HPDE6-E6E7 (cell line): ENCODE results near the gene LIMK2.
"Not testable (repeated sequence)": the region's sequence is repeated elsewhere in the genome, so short reads cannot be mapped to it uniquely, and the experiment has no call there.

Experiments
- DNase-seq: peaks from one replicate; pipeline ENCODE4 v3.0.0; 2011; ENCODE audit warnings: missing footprints; ENCODE audit errors: extremely low spot score

LIMK2 gene

DNA sequence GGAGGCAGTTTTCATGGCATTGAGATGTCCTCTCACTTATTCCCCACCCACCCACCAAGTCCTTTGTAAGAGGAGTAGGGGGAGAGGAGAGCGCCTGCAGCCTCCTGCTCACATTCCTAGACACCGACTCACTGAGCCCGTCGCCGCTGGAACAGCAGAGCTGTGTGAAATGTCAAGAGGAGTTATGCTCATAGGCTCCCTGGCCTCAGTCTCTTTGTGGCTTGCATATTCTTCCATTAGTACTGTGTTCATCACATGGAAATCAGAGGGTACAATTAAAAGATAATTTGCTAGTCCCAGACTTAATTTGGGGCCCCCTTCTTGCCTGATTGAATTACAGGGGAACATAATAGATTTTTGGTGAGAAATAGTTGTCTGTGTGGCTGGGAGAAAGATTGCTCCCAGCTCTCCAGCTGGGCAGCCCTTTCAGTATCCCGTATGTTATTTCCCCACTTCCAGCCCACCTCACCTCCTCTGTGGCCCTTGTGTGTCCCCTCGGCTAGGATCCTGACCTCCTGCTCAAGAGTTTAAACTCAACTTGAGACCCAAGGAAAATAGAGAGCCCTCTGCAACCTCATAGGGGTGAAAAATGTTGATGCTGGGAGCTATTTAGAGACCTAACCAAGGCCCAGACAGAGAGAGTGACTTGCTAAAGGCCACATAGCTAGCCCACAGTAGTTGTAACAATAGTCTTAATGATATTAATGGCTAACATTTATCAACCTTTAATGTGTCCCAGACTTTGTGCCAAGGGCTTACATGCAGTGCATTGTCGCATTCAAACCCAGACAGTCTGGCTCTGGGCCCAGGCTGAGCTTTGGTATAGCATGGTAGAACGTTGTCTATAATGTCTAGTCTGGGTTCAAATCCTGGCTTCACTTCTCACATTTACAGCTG lies 32.2 kb downstream of the LIMK2 start:
- no peak for DNase-seq

- no peak for DNase-seq
Observed at GRCh38 chr22:31244943-31245451, 32.9 kb downstream of the LIMK2 start.

- not testable (repeated sequence) for DNase-seq
Observed at GRCh38 chr22:31245998-31246397, 33.9 kb downstream of the LIMK2 start.

- no peak for DNase-seq
Observed at GRCh38 chr22:31246687-31247086, 34.6 kb downstream of the LIMK2 start.

- DNase-seq = no peak
Observed at GRCh38 chr22:31247726-31248125, 35.6 kb downstream of the LIMK2 start.

DNA sequence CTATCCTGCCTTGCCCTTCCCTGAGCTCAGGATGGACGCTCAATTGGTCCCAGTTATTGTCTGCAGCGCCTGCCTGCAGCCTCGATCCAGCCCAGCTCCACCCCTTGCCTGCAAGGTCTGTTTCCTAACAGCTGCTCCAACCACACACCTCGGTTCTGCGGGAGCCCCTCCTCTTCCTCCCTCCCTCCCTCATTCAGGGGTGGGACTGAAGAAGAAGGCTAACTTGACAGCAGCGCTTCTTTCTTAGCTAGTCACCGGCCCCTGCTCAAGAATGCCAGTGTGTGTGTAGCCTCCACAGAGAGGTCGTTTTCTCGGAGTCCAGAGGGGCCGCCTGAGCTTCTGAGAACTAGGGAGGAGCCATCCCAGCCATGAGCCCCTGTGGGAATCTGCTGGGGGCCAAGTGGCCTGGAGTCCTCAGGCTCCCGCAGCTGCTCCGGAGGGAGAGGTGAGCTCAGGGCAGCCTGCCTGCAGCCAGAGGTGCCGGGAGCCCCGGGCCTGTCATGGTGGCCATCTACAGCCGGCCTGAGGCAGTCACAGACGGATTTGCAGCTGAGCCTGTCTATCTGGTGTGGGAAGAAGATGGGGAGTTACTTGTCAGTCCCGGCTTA lies 36.1 kb downstream of the LIMK2 start:
- peak; percentile 90 for DNase-seq

DNA sequence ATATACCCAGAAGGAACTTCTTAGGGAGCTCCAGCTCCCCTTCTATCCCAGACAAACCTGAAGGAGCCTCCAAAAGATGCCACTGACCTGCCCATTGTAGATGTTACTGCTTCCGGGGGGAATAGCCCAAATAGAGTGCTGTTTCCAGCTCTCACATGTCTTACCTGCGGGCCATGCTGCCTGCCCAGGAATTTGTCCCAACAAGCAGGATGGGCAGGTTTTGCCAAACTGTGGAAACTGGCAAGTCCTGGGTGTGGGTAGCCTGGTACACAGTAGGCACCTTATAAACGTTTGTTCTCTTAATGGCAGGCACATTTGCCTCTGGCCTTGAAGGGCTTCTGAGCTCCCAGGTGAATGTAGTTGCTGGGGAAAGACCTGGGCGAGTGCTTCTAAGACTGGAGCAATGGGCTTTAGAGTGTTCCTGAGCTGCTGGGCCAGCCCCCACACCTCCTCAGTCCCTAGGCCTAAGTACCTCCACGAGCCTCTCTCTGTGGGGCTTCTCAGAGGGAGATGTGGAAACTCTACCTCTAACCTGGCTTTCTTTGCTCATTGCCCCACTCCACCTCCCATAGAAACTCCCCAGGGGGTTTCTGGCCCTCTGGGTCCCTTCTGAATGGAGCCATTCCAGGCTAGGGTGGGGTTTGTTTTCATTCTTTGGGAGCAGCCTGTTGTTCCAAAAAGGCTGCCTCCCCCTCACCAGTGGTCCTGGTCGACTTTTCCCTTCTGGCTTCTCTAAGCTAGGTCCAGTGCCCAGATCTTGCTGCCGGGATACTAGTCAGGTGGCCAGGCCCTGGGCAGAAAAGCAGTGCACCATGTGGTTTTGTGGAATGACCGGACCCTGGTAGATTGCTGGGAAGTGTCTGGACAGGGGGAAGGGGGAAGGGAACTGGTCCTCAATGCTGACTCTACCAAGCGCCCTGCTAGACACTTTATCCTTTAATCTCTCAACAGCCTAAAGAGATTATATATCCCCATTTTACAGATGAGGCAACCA lies 37.2 kb downstream of the LIMK2 start:
- DNase-seq = no peak

DNA sequence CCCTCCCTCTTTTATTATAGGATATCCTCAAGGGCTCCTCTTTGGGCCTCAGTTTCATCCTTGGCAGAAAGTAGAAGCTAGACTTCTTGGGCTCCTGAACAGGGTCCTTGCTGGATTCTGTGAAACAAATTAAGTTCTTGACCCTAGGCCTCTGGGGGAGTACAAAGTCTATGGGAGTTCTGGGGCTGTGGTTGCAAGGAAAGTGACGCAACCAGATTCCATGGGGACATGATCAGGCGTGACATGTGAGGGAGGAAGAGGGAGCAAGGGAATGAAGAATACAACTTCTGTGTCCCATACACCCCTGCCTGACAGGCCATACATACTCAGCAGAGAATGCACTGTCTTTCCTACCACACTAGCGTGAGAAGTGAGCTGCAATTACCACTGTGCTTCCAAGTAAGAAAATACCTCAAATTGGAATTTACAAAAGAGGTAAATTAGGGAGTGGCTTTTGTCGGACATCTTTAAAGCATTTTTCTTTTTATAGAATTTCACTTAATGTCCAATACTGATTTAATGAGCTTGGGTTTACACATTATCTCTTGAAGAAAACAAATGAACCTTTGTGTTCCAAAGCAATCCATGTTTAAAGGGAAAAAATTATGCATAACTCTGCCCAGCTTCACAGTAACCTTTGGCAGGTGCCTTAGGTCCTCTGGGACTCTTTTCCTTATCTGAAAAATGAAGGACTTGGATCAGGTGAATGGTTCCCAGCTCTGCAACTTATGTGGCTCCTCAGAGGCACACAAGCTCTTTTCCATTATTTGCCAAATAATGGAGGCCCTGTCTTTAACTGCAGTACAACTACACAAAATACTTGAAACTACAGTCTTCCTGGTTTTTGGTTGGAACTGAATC lies 38.9 kb downstream of the LIMK2 start:
- DNase-seq = no peak

GRCh38 chr22:31253949-31254348 lies 41.9 kb downstream of the LIMK2 start:
- DNase-seq = peak; percentile 97

DNA sequence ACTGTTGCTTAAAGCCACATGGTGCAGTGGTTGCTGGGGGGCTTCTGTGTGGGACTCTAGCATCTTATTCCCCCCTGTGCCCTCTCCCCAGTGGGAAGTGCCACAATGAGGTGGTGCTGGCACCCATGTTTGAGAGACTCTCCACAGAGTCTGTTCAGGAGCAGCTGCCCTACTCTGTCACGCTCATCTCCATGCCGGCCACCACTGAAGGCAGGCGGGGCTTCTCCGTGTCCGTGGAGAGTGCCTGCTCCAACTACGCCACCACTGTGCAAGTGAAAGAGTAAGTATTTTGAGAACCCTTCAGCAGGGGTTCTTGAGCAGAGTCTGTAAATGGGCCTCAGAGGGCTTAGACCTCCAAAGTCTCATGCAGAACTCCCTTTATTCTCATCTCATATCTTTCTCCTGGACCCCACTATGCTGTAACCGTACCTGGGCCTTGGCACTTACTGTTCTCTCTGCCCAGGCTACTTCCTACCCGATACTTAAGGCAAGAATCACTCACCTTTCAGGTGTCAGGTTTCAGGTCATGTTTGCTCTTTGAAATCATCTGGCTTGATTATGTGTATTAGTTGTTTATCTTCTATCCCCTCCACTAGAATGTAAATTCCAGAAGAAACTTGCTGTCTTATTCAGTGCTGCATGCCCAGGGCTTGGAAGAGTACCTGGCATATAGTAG lies 47.8 kb downstream of the LIMK2 start:
- DNase-seq = no peak

DNA sequence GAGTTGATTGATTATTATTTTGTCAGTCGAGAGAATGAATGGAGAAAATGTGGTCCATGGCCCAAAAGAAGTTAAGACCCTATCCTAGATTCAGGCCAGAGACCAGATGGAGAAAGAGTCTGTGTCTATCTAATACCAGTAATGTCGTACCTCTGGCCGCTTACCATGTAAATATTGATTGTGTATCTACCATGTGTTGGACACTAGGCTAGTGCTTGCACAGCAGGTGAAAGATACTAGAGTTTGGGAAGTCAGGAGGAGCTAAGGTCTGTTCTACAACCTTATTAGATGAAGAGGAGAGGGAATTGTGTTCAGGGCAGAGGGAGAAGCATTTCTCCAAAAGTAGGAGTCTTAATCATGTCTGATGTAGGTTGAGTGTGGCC lies 48.4 kb downstream of the LIMK2 start:
- DNase-seq = no peak

DNA sequence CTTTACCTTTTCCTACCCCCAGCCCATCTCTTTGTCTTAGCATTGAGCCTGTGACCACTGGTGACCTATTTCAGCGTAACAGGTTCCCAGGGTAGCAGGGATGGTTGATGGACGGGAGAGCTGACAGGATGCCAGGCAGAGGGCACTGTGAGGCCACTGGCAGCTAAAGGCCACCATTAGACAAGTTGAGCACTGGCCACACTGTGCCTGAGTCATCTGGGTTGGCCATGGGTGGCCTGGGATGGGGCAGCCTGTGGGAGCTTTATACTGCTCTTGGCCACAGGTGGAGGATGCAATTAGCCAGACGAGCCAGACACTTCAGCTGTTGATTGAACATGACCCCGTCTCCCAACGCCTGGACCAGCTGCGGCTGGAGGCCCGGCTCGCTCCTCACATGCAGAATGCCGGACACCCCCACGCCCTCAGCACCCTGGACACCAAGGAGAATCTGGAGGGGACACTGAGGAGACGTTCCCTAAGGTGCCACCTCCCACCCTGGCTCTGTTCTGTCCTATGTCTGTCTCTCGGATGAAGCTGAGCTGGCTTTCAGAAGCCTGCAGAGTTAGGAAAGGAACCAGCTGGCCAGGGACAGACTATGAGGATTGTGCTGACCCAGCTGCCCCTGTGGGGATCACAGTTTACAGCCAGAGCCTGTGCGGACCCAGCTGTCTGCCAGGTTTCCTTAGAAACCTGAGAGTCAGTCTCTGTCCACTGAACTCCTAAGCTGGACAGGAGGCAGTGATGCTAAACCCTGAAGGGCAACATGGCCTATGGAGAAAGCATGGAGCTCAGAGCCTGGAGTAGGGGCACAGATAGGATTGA lies 50.4 kb downstream of the LIMK2 start:
- no peak for DNase-seq

DNA sequence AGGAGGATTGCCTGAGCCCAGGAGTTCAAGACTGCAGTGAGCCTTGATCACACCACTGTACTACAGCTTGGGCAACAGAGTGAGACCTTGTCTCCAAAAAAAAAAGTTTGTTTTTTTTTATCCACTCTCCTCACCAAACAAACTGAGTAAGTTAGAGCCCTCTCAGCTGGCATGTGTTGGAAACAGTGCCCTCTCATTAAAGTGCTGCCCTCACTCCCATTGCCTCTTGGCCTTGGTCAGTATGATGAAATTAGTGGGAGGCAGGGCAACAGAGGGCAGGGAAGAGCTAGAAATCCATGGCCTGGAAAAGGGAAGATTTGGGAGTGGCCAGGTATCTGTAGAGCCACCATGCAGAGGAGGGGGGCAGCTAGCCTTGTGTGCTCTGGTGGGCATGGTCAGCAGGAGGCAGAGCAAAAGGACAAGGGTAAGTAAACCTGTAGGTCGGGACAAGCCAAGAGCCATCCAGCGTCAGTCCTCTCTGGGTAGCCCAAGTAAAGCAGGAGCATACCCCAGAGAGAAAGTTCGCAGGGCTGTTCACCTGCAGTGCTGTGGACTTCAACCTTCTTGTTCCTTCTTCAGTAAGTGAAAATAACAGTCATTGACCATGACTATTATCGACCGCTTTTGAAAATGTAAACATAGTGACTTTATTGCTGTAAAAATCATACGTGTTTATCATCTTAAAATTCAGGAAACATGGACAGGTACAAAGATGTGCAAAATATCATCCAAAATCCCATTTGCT lies 52.0 kb downstream of the LIMK2 start:
- no peak for DNase-seq

DNA sequence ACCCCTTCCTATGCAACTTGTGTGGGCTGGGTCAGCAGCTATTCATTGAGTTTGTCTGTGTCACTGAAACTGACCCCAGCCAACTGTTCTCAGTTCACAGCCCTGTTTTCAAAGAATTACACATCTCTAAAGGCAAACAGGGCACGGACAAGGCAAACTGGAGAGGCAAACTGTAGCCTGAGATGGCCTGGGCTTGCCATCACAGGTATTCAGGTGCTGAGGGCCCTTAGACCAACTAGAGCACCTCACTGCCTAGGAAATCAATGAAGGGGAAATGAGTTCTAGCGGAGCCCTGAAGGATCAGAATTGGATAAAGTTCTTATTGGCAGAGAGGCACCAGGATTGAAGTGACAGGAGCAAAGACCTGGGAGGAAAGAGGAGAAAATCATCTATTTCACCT lies 56.2 kb downstream of the LIMK2 start:
- DNase-seq = no peak

- no peak for DNase-seq
Observed at GRCh38 chr22:31269892-31270579, 57.9 kb downstream of the LIMK2 start.

DNA sequence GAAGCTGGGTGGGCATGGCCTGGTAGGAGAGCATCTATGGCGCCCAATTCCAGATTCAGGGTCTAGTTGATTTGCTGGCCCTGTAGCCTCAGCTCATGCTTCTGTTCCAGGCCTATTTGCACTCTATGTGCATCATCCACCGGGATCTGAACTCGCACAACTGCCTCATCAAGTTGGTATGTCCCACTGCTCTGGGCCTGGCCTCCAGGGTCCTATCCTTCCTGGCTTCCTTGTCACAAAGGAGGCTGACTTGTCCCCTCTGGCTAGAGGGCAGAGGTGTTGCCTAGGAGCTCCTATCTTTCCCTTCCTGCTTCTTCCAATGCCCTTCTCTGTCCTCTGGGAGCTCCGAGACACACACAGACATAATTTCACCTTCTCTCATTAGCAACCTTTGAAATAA lies 58.9 kb downstream of the LIMK2 start:
- no peak for DNase-seq

DNA sequence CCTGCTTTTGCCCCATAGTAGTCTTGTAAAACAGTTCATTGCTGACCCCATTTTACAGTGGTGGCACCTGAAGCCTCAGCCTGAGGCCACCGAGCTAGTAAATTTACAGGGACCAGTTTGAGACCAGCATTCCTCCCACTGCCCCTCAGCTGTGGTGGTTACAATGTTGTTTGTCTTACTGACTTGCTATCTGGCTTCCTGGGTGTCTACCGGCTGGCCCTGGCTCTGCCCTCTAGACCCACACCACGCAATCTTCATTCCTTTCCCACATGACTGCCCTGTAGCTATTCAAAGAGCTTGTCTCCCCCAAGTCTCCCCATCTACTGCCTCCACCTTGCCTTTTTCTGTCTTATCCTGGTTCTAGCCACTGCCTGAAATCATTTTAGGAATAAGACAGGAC lies 59.4 kb downstream of the LIMK2 start:
- DNase-seq = no peak
